Naive thymus-derived CD4-positive, alpha-beta T cell (primary cell): ENCODE results near the gene ABCA2. TPM values are rescaled to one million over a fixed set of nuclear protein-coding genes. Genes with fewer than 3 reads are reported as not detected.

Source experiments
- ATAC-seq: fragments of 150-1000 bp; cut with Tn5 transposase; 2 replicates; pipeline ENCODE4 v1.10.0; 2021; ENCODE audit warnings: mild to moderate bottlenecking, moderate library complexity
- CTCF ChIA-PET: fragments of 350-600 bp; sonication (Branson Sonifier 250); formaldehyde crosslinking; loops from one replicate; lab custom pipeline; 2021; ENCODE audit warnings: antibody characterized with exemption; lab: Charles Lee
- POLR2A ChIA-PET: fragments of 350-600 bp; sonication (Branson Sonifier 250); formaldehyde crosslinking; loops from one replicate; lab custom pipeline; 2021; ENCODE audit warnings: antibody characterized with exemption, inconsistent platforms; lab: Charles Lee
- DNase-seq, 9 donors: peaks; one replicate each; pipeline versions ENCODE4 v3.0.0 to v3.0.0-alpha.2; 2020 to 2022; ENCODE audit warnings: mixed read lengths in 1 of 9
- H3K27ac ChIP-seq: one replicate; pipeline ENCODE4 v1.7.0; 2013; ENCODE audit warnings: mild to moderate bottlenecking, low read depth, low read length, moderate library complexity
- H3K27me3 ChIP-seq, 2 donors: one replicate each; pipeline ENCODE4 v1.7.0; 2013; ENCODE audit warnings: low read length in 2 of 2, mild to moderate bottlenecking in 2 of 2, moderate library complexity in 2 of 2; ENCODE audit not compliant: control insufficient read depth in 2 of 2, insufficient read depth in 2 of 2
- H3K36me3 ChIP-seq, 3 experiments: 1 replicate in 2 of 3; 2 replicates in 1 of 3; pipeline ENCODE4 v1.7.0; 2013; ENCODE audit warnings: low read length in 3 of 3, mild to moderate bottlenecking in 3 of 3, moderate library complexity in 1 of 3; ENCODE audit not compliant: insufficient read depth in 3 of 3, control insufficient read depth in 2 of 3
- H3K4me1 ChIP-seq, 2 donors: one replicate each; pipeline ENCODE4 v1.7.0; 2013; ENCODE audit warnings: low read length in 2 of 2, mild to moderate bottlenecking in 2 of 2, moderate library complexity in 1 of 2; ENCODE audit not compliant: control insufficient read depth in 2 of 2, insufficient read depth in 2 of 2
- H3K4me3 ChIP-seq: 2 replicates; pipeline ENCODE4 v1.7.0; 2013; ENCODE audit warnings: mild to moderate bottlenecking, low read length
- H3K9me3 ChIP-seq, 3 experiments: 1 replicate in 2 of 3; 2 replicates in 1 of 3; pipeline ENCODE4 v1.7.0; 2013; ENCODE audit warnings: low read length in 3 of 3; ENCODE audit not compliant: control insufficient read depth in 2 of 3
- H3K27ac Mint-ChIP-seq, 9 donors: one replicate each; pipeline ENCODE4 v1.8.0; 2020 to 2022; ENCODE audit warnings: mixed read lengths in 9 of 9, mild to moderate bottlenecking in 8 of 9, moderate library complexity in 5 of 9, inconsistent platforms in 2 of 9
- H3K27me3 Mint-ChIP-seq, 5 donors: one replicate each; pipeline ENCODE4 v1.8.0; 2021 to 2022; ENCODE audit warnings: mixed read lengths in 5 of 5, mild to moderate bottlenecking in 1 of 5
- H3K36me3 Mint-ChIP-seq, 5 donors: one replicate each; pipeline ENCODE4 v1.8.0; 2020 to 2022; ENCODE audit warnings: mixed read lengths in 5 of 5, mild to moderate bottlenecking in 3 of 5, inconsistent platforms in 1 of 5
- H3K4me1 Mint-ChIP-seq, 7 donors: one replicate each; pipeline ENCODE4 v1.8.0; 2020 to 2022; ENCODE audit warnings: mixed read lengths in 7 of 7, mild to moderate bottlenecking in 3 of 7, inconsistent platforms in 1 of 7
- H3K4me3 Mint-ChIP-seq, 10 donors: one replicate each; pipeline ENCODE4 v1.8.0; 2020 to 2022; ENCODE audit warnings: mild to moderate bottlenecking in 10 of 10, mixed read lengths in 10 of 10, moderate library complexity in 6 of 10, inconsistent platforms in 2 of 10
- H3K9me3 Mint-ChIP-seq, 11 donors: one replicate each; pipeline ENCODE4 v1.8.0; 2020 to 2022; ENCODE audit warnings: mixed read lengths in 11 of 11, mild to moderate bottlenecking in 4 of 11, inconsistent platforms in 1 of 11, moderate library complexity in 1 of 11
- intact Hi-C, 2 donors: fragments of 100-400 bp; cut with micrococcal nuclease; formaldehyde crosslinking; loops; one replicate each; pipeline ENCODE4 v1.15.1; 2023
- polyA plus RNA-seq, 2 donors: library from polyadenylated mRNA; unstranded; fragments of 300-500 nt; fragmentation: Illumina TruSeq; gene quantifications; one replicate each; pipeline ENCODE4 v1.2.3, GENCODE V29; 2021
- total RNA-seq, 6 experiments: library from RNA in 5 of 6; stranded (reverse) in 5 of 6; gene quantifications; 1 replicate in 5 of 6; 2 replicates in 1 of 6; pipeline ENCODE4 v1.2.3 and lab custom pipeline; 2021 to 2026

Gene ABCA2
- total and polyA plus RNA-seq, 7 experiments from 2014 or later = 1.8 to 112 (median 25.1) TPM

GRCh38 chr9:137020771-137021567, 7.1 kb downstream of the ABCA2 start:
- no peaks in the 10 kb centered on the region for H3K9me3 Mint-ChIP-seq
- intact Hi-C loops = loop anchor here in 1 of 2 donors (5.0 kb wide), 1 partner anchor 119 kb away; no protein-coding TSS in a partner anchor
- H3K36me3 Mint-ChIP-seq = peaks cover 0 to 5% (median 0%) of the 10 kb centered on the region in 5 donors
- Histone ChIP-seq H3K4me3 (no peak overlapping the region), H3K27me3 (no peaks in the 10 kb centered on the region), H3K36me3 (peaks cover 0 to 19% (median 0%) of the 10 kb centered on the region in 3 experiments), H3K9me3 (no peaks in the 10 kb centered on the region), H3K27ac (no peak overlapping the region), H3K4me1 (peaks cover 0 to under 1% of the 10 kb centered on the region in 2 donors)
- no peak for DNase-seq
- H3K4me1 Mint-ChIP-seq = peaks cover 0 to 3% (median 0%) of the 10 kb centered on the region in 7 donors
- CTCF ChIA-PET = interaction anchor here (0.6 kb wide), 1 partner anchor 45 kb away, joined by 3 read pairs; no protein-coding TSS in a partner anchor
- no peak overlapping the region for H3K4me3 Mint-ChIP-seq
- no peak for ATAC-seq
- POLR2A ChIA-PET = interaction anchor here (0.8 to 0.9 kb wide), 2 partner anchors 14 to 77 kb away, joined by 4 read pairs; partner anchors contain the start of gene FBXW5
- no peak overlapping the region for H3K27ac Mint-ChIP-seq
- H3K27me3 Mint-ChIP-seq = no peaks in the 10 kb centered on the region

GRCh38 chr9:137019891-137020683, 8.0 kb downstream of the ABCA2 start:
- no peak for DNase-seq
- Mint-ChIP-seq H3K4me1 (peaks cover 0 to 3% (median 0%) of the 10 kb centered on the region in 7 donors), H3K9me3 (no peaks in the 10 kb centered on the region), H3K27me3 (no peaks in the 10 kb centered on the region), H3K27ac (no peak overlapping the region), H3K4me3 (no peak overlapping the region), H3K36me3 (peaks cover 0 to 5% (median 0%) of the 10 kb centered on the region in 5 donors)
- no peak for ATAC-seq
- no peaks in the 10 kb centered on the region for H3K27me3 ChIP-seq
- CTCF ChIA-PET = interaction anchor here (0.6 kb wide), 2 partner anchors 24 to 44 kb away, joined by 3 to 4 read pairs; no protein-coding TSS in a partner anchor
- POLR2A ChIA-PET = no interaction called here
- H3K4me1 ChIP-seq = no peaks in the 10 kb centered on the region
- H3K36me3 ChIP-seq = peaks cover 0 to 22% (median 0%) of the 10 kb centered on the region in 3 experiments
- intact Hi-C loops = loop anchor here in 1 of 2 donors (5.0 kb wide), 1 partner anchor 118 kb away; no protein-coding TSS in a partner anchor
- H3K9me3 ChIP-seq = no peaks in the 10 kb centered on the region
- no peak overlapping the region for H3K27ac ChIP-seq
- no peak overlapping the region for H3K4me3 ChIP-seq

GRCh38 chr9:137018761-137019559, 9.1 kb downstream of the ABCA2 start:
- POLR2A ChIA-PET = no interaction called here
- H3K4me3 ChIP-seq = no peak overlapping the region
- H3K27me3 Mint-ChIP-seq = no peaks in the 10 kb centered on the region
- peaks cover 0 to 29% (median 0%) of the 10 kb centered on the region in 3 experiments for H3K36me3 ChIP-seq
- peaks cover 0 to 3% (median 0%) of the 10 kb centered on the region in 7 donors for H3K4me1 Mint-ChIP-seq
- ATAC-seq = no peak
- H3K9me3 Mint-ChIP-seq = no peaks in the 10 kb centered on the region
- no peak overlapping the region for H3K27ac Mint-ChIP-seq
- H3K36me3 Mint-ChIP-seq = peaks cover 0 to 5% (median 0%) of the 10 kb centered on the region in 5 donors
- H3K4me3 Mint-ChIP-seq = no peak overlapping the region
- no peak for DNase-seq
- no peaks in the 10 kb centered on the region for H3K9me3 ChIP-seq
- CTCF ChIA-PET = interaction anchor here (0.6 kb wide), 3 partner anchors 25 to 655 kb away, joined by 4 to 8 read pairs (median 5); no protein-coding TSS in a partner anchor
- H3K4me1 ChIP-seq = no peaks in the 10 kb centered on the region
- no peaks in the 10 kb centered on the region for H3K27me3 ChIP-seq
- no peak overlapping the region for H3K27ac ChIP-seq
- intact Hi-C loops = no loop called here

GRCh38 chr9:137017791-137018497, 10.1 kb downstream of the ABCA2 start:
- Histone ChIP-seq H3K4me3 (no peak overlapping the region), H3K36me3 (peaks cover 0 to 29% (median 0%) of the 10 kb centered on the region in 3 experiments), H3K27ac (no peak overlapping the region), H3K27me3 (no peaks in the 10 kb centered on the region), H3K4me1 (no peaks in the 10 kb centered on the region), H3K9me3 (no peaks in the 10 kb centered on the region)
- ChIA-PET POLR2A (no interaction called here), CTCF (interaction anchor here (0.6 to 0.8 kb wide), 2 partner anchors 11 to 190 kb away, joined by 3 to 5 read pairs; no protein-coding TSS in a partner anchor)
- Mint-ChIP-seq H3K27ac (no peak overlapping the region), H3K27me3 (no peaks in the 10 kb centered on the region), H3K36me3 (peaks cover 0 to 5% (median 0%) of the 10 kb centered on the region in 5 donors), H3K4me3 (no peak overlapping the region), H3K4me1 (peaks cover 0 to 3% (median 0%) of the 10 kb centered on the region in 7 donors), H3K9me3 (no peaks in the 10 kb centered on the region)
- ATAC-seq = no peak
- no peak for DNase-seq
- intact Hi-C loops = no loop called here

- ATAC-seq (no peak), DNase-seq (no peak)
- no peaks in the 10 kb centered on the region for H3K9me3 Mint-ChIP-seq
- H3K4me1 Mint-ChIP-seq = peaks cover 0 to 1% (median 0%) of the 10 kb centered on the region in 7 donors
- POLR2A ChIA-PET = no interaction called here
- H3K36me3 Mint-ChIP-seq = peaks cover 0 to 5% (median 0%) of the 10 kb centered on the region in 5 donors
- H3K27ac ChIP-seq = no peak overlapping the region
- H3K9me3 ChIP-seq = no peaks in the 10 kb centered on the region
- peaks cover 0 to 29% (median 0%) of the 10 kb centered on the region in 3 experiments for H3K36me3 ChIP-seq
- H3K27ac Mint-ChIP-seq = no peak overlapping the region
- H3K4me1 ChIP-seq = no peaks in the 10 kb centered on the region
- H3K27me3 ChIP-seq = no peaks in the 10 kb centered on the region
- no peaks in the 10 kb centered on the region for H3K27me3 Mint-ChIP-seq
- intact Hi-C loops = no loop called here
- CTCF ChIA-PET = no interaction called here
- no peak overlapping the region for H3K4me3 Mint-ChIP-seq
- no peak overlapping the region for H3K4me3 ChIP-seq
These were observed 11.0 kb downstream of the ABCA2 start for GRCh38 chr9:137017071-137017470.
